Vagina (tissue), 2 donors: ENCODE measurements around the gene KLHL3. TPM values are rescaled to one million over a fixed set of nuclear protein-coding genes. Genes with fewer than 3 reads are reported as not detected.
A peak's percentile ranks its signal among the peaks of the same experiment; 100 is the strongest.

ENCODE experiments used
- DNase-seq, 2 donors: peaks; one replicate each; pipeline ENCODE4 v3.0.0-alpha.2; 2017; ENCODE audit errors: extremely low spot score in 2 of 2
- H3K27ac ChIP-seq: fragments of 200-600 bp; sonication (generic); one replicate; pipeline ENCODE4 v1.5.1; 2019
- H3K27me3 ChIP-seq: fragments of 200-600 bp; sonication (generic); one replicate; pipeline ENCODE4 v1.5.1; 2019
- H3K36me3 ChIP-seq, 2 donors: fragments of 200-600 bp; sonication (generic); one replicate each; pipeline ENCODE4 v1.5.1; 2017 to 2019
- H3K4me1 ChIP-seq: fragments of 200-600 bp; sonication (generic); one replicate; pipeline ENCODE4 v1.5.1; 2019
- H3K4me3 ChIP-seq, 2 donors: fragments of 200-600 bp; sonication (generic); 1 replicate in 1 of 2; 2 replicates in 1 of 2; pipeline ENCODE4 v1.5.1; 2016 to 2019
- H3K9me3 ChIP-seq: fragments of 200-600 bp; sonication (generic); one replicate; pipeline ENCODE4 v1.5.1; 2019
- CTCF ChIP-seq, 3 experiments: fragments of 450-650 bp in 2 of 3; fragments of 200-600 bp in 1 of 3; sonication (generic) in 1 of 3; IDR thresholded peaks; one replicate each; pipeline ENCODE4 v1.5.1; 2017 to 2019; ENCODE audit warnings: antibody characterized with exemption in 3 of 3, mild to moderate bottlenecking in 2 of 3, moderate library complexity in 2 of 3
- POLR2A ChIP-seq, 2 donors: fragments of 450-650 bp; IDR thresholded peaks; one replicate each; pipeline ENCODE4 v1.6.1; 2017; ENCODE audit warnings: antibody characterized with exemption in 2 of 2, mild to moderate bottlenecking in 2 of 2, moderate library complexity in 2 of 2
- POLR2AphosphoS5 ChIP-seq, 2 donors: sonication (generic); formaldehyde crosslinking; IDR thresholded peaks; one replicate each; pipeline ENCODE4 v1.9.0; 2017; ENCODE audit warnings: antibody characterized with exemption in 2 of 2, mild to moderate bottlenecking in 2 of 2, low read depth in 1 of 2; ENCODE audit not compliant: insufficient read depth in 1 of 2
- intact Hi-C: fragments of 100-400 bp; cut with DNase I; formaldehyde crosslinking; loops from one replicate; pipeline ENCODE4 v1.15.1; 2023
- total RNA-seq: library from RNA; depleted of rRNA; stranded (reverse); fragments of >200 nt; gene quantifications from one replicate; pipeline ENCODE4 v1.2.3, GENCODE V29; 2016

KLHL3 gene
- total RNA-seq, 1 donor from 2014 or later, result 7.4 TPM

DNA sequence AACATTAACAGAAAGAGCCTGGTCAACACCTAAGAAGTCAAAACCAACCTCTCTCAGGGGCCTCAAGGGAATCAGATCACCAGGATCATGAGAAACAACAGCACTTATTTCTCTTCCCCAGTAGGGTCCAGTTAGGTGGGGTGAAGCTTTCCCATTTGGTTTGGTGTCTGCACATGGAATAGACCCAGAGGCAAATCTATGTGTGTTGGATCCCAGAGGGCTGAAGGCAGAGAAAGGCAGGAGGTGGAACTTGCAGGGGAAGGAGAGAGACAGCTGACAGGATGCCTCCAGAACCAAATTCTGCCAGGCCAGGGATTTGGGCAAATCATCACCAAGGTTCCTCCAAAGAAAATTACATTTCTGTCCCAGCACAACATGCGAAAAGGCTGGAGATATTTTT lies 132.0 kb downstream of the KLHL3 start:
- H3K27me3 ChIP-seq, result no peaks in the 10 kb centered on the region
- DNase-seq, result peak in 1 of 2 donors; percentile 52
- intact Hi-C loops, result no loop called here
- no peak overlapping the region for H3K4me3 ChIP-seq
- no peaks in the 10 kb centered on the region for H3K36me3 ChIP-seq
- TF ChIP-seq POLR2A (IDR thresholded peaks at IDR 0.05) (no peak), CTCF (IDR thresholded peaks at IDR 0.05) (no peak), POLR2AphosphoS5 (IDR thresholded peaks at IDR 0.05; ENCODE audit: insufficient read depth in 1 of 2, low read depth in 1 of 2) (no peak)
- no peak overlapping the region for H3K27ac ChIP-seq
- no peaks in the 10 kb centered on the region for H3K9me3 ChIP-seq
- no peaks in the 10 kb centered on the region for H3K4me1 ChIP-seq

GRCh38 chr5:137603356-137603755 lies 132.5 kb downstream of the KLHL3 start:
- Histone ChIP-seq H3K36me3 (no peaks in the 10 kb centered on the region), H3K4me1 (no peaks in the 10 kb centered on the region), H3K27me3 (no peaks in the 10 kb centered on the region), H3K9me3 (no peaks in the 10 kb centered on the region), H3K27ac (no peak overlapping the region), H3K4me3 (no peak overlapping the region)
- no peak for DNase-seq
- TF ChIP-seq CTCF (IDR thresholded peaks at IDR 0.05), result no peak
- TF ChIP-seq POLR2AphosphoS5 (IDR thresholded peaks at IDR 0.05; ENCODE audit: insufficient read depth in 1 of 2, low read depth in 1 of 2), result no peak
- TF ChIP-seq POLR2A (IDR thresholded peaks at IDR 0.05), result no peak
- intact Hi-C loops, result no loop called here

DNA sequence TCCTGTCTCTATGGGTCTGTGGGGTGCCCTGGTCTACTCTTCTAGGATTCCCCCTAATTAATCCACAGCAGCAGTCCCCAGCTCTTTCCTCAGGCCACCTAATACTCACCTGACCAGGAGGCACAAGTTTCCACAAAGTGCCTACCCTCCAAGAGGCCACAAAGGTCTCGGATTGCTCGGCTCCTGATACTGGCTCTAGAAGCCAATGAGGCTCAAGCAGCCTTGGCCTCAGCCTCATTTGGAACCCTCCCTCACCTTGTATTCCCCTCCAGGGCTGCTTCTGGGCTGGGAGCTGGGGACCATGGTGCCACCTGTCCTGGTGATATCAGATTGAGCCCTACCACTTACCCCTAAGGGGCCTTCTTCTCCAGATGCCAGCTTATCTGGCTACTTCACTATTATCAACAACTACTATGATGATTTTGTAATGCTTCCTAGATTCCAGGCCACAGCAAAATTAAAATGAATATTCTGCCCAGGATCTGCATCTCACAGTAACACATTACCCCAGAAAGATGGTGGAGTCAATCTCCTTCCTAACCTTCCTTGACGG lies 133.1 kb downstream of the KLHL3 start:
- Histone ChIP-seq H3K9me3 (no peaks in the 10 kb centered on the region), H3K36me3 (no peaks in the 10 kb centered on the region), H3K4me3 (no peak overlapping the region), H3K27ac (no peak overlapping the region), H3K27me3 (no peaks in the 10 kb centered on the region), H3K4me1 (no peaks in the 10 kb centered on the region)
- DNase-seq, result peak in 1 of 2 donors; percentile 65
- intact Hi-C loops, result no loop called here
- TF ChIP-seq CTCF (IDR thresholded peaks at IDR 0.05), result no peak

- no peaks in the 10 kb centered on the region for H3K9me3 ChIP-seq
Measured at GRCh38 chr5:137600721-137601360, 135.0 kb downstream of the KLHL3 start.

More at GRCh38 chr5:137600721-137601360, 135.0 kb downstream of the KLHL3 start:
- H3K27ac ChIP-seq, result no peak overlapping the region
- no peak overlapping the region for H3K4me3 ChIP-seq
- intact Hi-C loops, result no loop called here
- DNase-seq, result no peak
- no peaks in the 10 kb centered on the region for H3K4me1 ChIP-seq
- TF ChIP-seq POLR2AphosphoS5 (IDR thresholded peaks at IDR 0.05; ENCODE audit: insufficient read depth in 1 of 2, low read depth in 1 of 2) (no peak), POLR2A (IDR thresholded peaks at IDR 0.05) (no peak), CTCF (IDR thresholded peaks at IDR 0.05) (no peak)
- H3K36me3 ChIP-seq, result no peaks in the 10 kb centered on the region
- H3K27me3 ChIP-seq, result no peaks in the 10 kb centered on the region
